Measurements from ENCODE around the gene OSCAR.

The OSCAR gene

GRCh38 chr19:54047616-54048015, 53.0 kb downstream of the OSCAR start:
- Mint-ChIP-seq H3K27me3 (peaks cover 25% of the 10 kb centered on the region), H3K36me3 (ENCODE audit: insufficient read depth) (no peaks in the 10 kb centered on the region), H3K27ac (ENCODE audit: low read depth) (no peak overlapping the region), H3K4me1 (no peaks in the 10 kb centered on the region), H3K4me3 (no peak overlapping the region), H3K9me3 (no peaks in the 10 kb centered on the region)
- DNase-seq (ENCODE audit: low spot score in 2 of 2) (no peak), ATAC-seq (replicated peaks; ENCODE audit: extremely low read depth, poor library complexity, severe bottlenecking) (no peak)

- no peak overlapping the region for H3K4me3 Mint-ChIP-seq
Measured at GRCh38 chr19:54045771-54046170, 54.8 kb downstream of the OSCAR start.

More at GRCh38 chr19:54045771-54046170, 54.8 kb downstream of the OSCAR start:
- ATAC-seq (replicated peaks; ENCODE audit: extremely low read depth, poor library complexity, severe bottlenecking) (no peak), DNase-seq (ENCODE audit: low spot score in 2 of 2) (no peak)
- no peaks in the 10 kb centered on the region for H3K9me3 Mint-ChIP-seq
- H3K36me3 Mint-ChIP-seq (ENCODE audit: insufficient read depth), result no peaks in the 10 kb centered on the region
- no peak overlapping the region for H3K27ac Mint-ChIP-seq (ENCODE audit: low read depth)
- peaks cover 33% of the 10 kb centered on the region for H3K27me3 Mint-ChIP-seq
- H3K4me1 Mint-ChIP-seq, result no peaks in the 10 kb centered on the region

Data from central memory CD8-positive, alpha-beta T cell (primary cell).